ENCODE measurements around the gene OR2M5. TPM values are rescaled to one million over a fixed set of nuclear protein-coding genes. Genes with fewer than 3 reads are reported as not detected.

Gene OR2M5
- total RNA-seq, 2 donors from 2014 or later: not detected

GRCh38 chr1:248164031-248164430, 19.1 kb downstream of the OR2M5 start:
- Mint-ChIP-seq H3K9me3 (peaks cover 47% of the 10 kb centered on the region), H3K36me3 (ENCODE audit: low read depth) (no peaks in the 10 kb centered on the region), H3K27ac (no peak overlapping the region), H3K27me3 (ENCODE audit: insufficient read depth) (no peaks in the 10 kb centered on the region), H3K4me1 (no peaks in the 10 kb centered on the region), H3K4me3 (no peak overlapping the region)
- Histone ChIP-seq H3K9ac (ENCODE audit: extremely low read depth, low read length, poor library complexity, severe bottlenecking) (no peak overlapping the region), H3K36me3 (ENCODE audit: control insufficient read depth, insufficient read depth, low read length) (no peaks in the 10 kb centered on the region), H3K4me1 (ENCODE audit: control insufficient read depth, insufficient read depth, low read length) (no peaks in the 10 kb centered on the region), H3K27ac (ENCODE audit: low read depth, low read length) (no peak overlapping the region), H3K4me3 (ENCODE audit: low read length) (no peak overlapping the region), H3K9me3 (ENCODE audit: control insufficient read depth, low read length) (peaks cover 49% of the 10 kb centered on the region), H3K27me3 (ENCODE audit: control insufficient read depth, insufficient read depth, low read length, poor library complexity, severe bottlenecking) (no peaks in the 10 kb centered on the region)
- 72 to 77% methylated on average over 9 to 12 of the region's 12 CpGs for WGBS, 2 experiments (ENCODE audit: insufficient coverage in 1 of 2, insufficient read length in 1 of 2)
- no peak for TF ChIP-seq CTCF (conservative IDR thresholded peaks at IDR 0.05)
- no peak for DNase-seq

- no peaks in the 10 kb centered on the region for H3K36me3 Mint-ChIP-seq (ENCODE audit: low read depth)
These were observed 20.2 kb downstream of the OR2M5 start for GRCh38 chr1:248165186-248165585.

GRCh38 chr1:248174521-248174920, 29.6 kb downstream of the OR2M5 start, which contains the start of gene OR2M2:
OR2M2 (plus strand) TSS chr1:248174821; CDS start chr1:248179986, 5,165 bp downstream.
- no peak within 1 kb of the TSS for H3K9ac ChIP-seq (ENCODE audit: extremely low read depth, low read length, poor library complexity, severe bottlenecking)
- no peaks in the 10 kb centered on the region for H3K4me1 Mint-ChIP-seq
- H3K27ac ChIP-seq (ENCODE audit: low read depth, low read length): no peak within 1 kb of the TSS
- DNase-seq: no peak
- H3K27me3 Mint-ChIP-seq (ENCODE audit: insufficient read depth): no peaks in the 10 kb centered on the region
- H3K36me3 ChIP-seq (ENCODE audit: control insufficient read depth, insufficient read depth, low read length): no peaks in the 10 kb centered on the region
- no peak within 1 kb of the TSS for H3K4me3 Mint-ChIP-seq
- H3K4me1 ChIP-seq (ENCODE audit: control insufficient read depth, insufficient read depth, low read length): no peaks in the 10 kb centered on the region
- H3K27ac Mint-ChIP-seq: no peak within 1 kb of the TSS
- H3K36me3 Mint-ChIP-seq (ENCODE audit: low read depth): no peaks in the 10 kb centered on the region
- no peaks in the 10 kb centered on the region for H3K27me3 ChIP-seq (ENCODE audit: control insufficient read depth, insufficient read depth, low read length, poor library complexity, severe bottlenecking)
- no peak for TF ChIP-seq CTCF (conservative IDR thresholded peaks at IDR 0.05)
- peaks cover 59% of the 10 kb centered on the region for H3K9me3 ChIP-seq (ENCODE audit: control insufficient read depth, low read length)
- peaks cover 57% of the 10 kb centered on the region for H3K9me3 Mint-ChIP-seq
- H3K4me3 ChIP-seq (ENCODE audit: low read length): no peak within 1 kb of the TSS

More at GRCh38 chr1:248165186-248165585, 20.2 kb downstream of the OR2M5 start:
- Mint-ChIP-seq H3K4me3 (no peak overlapping the region), H3K4me1 (no peaks in the 10 kb centered on the region), H3K27ac (no peak overlapping the region), H3K27me3 (ENCODE audit: insufficient read depth) (no peaks in the 10 kb centered on the region), H3K9me3 (peaks cover 36% of the 10 kb centered on the region)
- DNase-seq: no peak
- Histone ChIP-seq H3K9me3 (ENCODE audit: control insufficient read depth, low read length) (peaks cover 38% of the 10 kb centered on the region), H3K4me1 (ENCODE audit: control insufficient read depth, insufficient read depth, low read length) (no peaks in the 10 kb centered on the region), H3K27ac (ENCODE audit: low read depth, low read length) (no peak overlapping the region), H3K9ac (ENCODE audit: extremely low read depth, low read length, poor library complexity, severe bottlenecking) (no peak overlapping the region), H3K27me3 (ENCODE audit: control insufficient read depth, insufficient read depth, low read length, poor library complexity, severe bottlenecking) (no peaks in the 10 kb centered on the region), H3K36me3 (ENCODE audit: control insufficient read depth, insufficient read depth, low read length) (no peaks in the 10 kb centered on the region), H3K4me3 (ENCODE audit: low read length) (no peak overlapping the region)
- no peak for TF ChIP-seq CTCF (conservative IDR thresholded peaks at IDR 0.05)
- 72 to 87% methylated on average over 5 to 14 of the region's 14 CpGs for WGBS, 2 experiments (ENCODE audit: insufficient coverage in 1 of 2, insufficient read length in 1 of 2)

All from endodermal cell (in vitro differentiated cells).